SK-N-SH treated with all-trans-retinoic acid at 6 μM for 48 hours (cell line): ENCODE measurements around the gene IQCK.

Experiments used
- ARNTL ChIP-seq: fragments of 450-650 bp; formaldehyde crosslinking; IDR thresholded peaks from 2 replicates; pipeline ENCODE4 v1.5.0; 2020; ENCODE audit warnings: low read depth, mild to moderate bottlenecking, moderate library complexity, borderline replicate concordance
- CREB5 ChIP-seq: fragments of 250-450 bp; sonication (Bioruptor Pico); IDR thresholded peaks from 2 replicates; pipeline ENCODE4 v1.5.1; 2020; ENCODE audit warnings: low read depth, mild to moderate bottlenecking, moderate library complexity
- OSR1 ChIP-seq: fragments of 250-450 bp; sonication (Bioruptor Pico); IDR thresholded peaks from 2 replicates; pipeline ENCODE4 v1.8.0; 2022; ENCODE audit warnings: moderate library complexity, mild to moderate bottlenecking, inconsistent platforms
- POU6F1 ChIP-seq: fragments of 250-450 bp; sonication (Bioruptor Pico); IDR thresholded peaks from 2 replicates; pipeline ENCODE4 v1.8.0; 2021; ENCODE audit warnings: low read depth, mild to moderate bottlenecking, moderate library complexity, borderline replicate concordance
- PPARA ChIP-seq: fragments of 250-450 bp; sonication (Bioruptor Pico); IDR thresholded peaks from 2 replicates; pipeline ENCODE4 v1.5.0; 2020; ENCODE audit warnings: mild to moderate bottlenecking, borderline replicate concordance
- ZFP30 ChIP-seq: fragments of 450-650 bp; formaldehyde crosslinking; IDR thresholded peaks from 2 replicates; pipeline ENCODE4 v1.5.0; 2022; ENCODE audit warnings: mild to moderate bottlenecking, moderate library complexity
- TF ChIP-seq, protein P1 (sequence below): fragments of 250-450 bp; sonication (Bioruptor Pico); IDR thresholded peaks from 2 replicates; pipeline ENCODE4 v1.8.0; 2020; ENCODE audit warnings: mild to moderate bottlenecking, moderate library complexity, borderline replicate concordance

DNA sequence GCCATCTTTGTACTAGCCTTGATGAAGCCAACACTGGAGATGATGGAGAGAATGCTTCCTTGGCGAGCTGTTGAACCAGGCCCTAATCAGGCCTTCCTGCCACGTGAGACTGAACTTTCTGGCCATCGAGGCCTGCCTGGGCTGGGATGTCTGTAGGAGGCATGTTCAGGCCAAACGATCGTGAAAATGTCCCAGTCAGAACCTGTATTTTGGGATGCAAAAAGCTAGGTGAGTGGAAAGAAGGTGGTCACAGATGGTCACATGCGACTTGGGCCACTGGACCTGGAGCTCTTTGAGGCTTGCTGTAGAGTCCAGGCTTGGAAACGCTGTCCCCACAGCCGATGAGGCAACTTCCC is 12.9 kb upstream of the IQCK start:
- TF ChIP-seq OSR1 (CRISPR knock-in tag) (no peak), CREB5 (CRISPR knock-in tag) (no peak), ARNTL (no peak), POU6F1 (CRISPR knock-in tag) (no peak), PPARA (CRISPR knock-in tag) (no peak), ZFP30 (no peak)
- TF ChIP-seq, protein P1, sequence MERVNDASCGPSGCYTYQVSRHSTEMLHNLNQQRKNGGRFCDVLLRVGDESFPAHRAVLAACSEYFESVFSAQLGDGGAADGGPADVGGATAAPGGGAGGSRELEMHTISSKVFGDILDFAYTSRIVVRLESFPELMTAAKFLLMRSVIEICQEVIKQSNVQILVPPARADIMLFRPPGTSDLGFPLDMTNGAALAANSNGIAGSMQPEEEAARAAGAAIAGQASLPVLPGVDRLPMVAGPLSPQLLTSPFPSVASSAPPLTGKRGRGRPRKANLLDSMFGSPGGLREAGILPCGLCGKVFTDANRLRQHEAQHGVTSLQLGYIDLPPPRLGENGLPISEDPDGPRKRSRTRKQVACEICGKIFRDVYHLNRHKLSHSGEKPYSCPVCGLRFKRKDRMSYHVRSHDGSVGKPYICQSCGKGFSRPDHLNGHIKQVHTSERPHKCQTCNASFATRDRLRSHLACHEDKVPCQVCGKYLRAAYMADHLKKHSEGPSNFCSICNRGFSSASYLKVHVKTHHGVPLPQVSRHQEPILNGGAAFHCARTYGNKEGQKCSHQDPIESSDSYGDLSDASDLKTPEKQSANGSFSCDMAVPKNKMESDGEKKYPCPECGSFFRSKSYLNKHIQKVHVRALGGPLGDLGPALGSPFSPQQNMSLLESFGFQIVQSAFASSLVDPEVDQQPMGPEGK (CRISPR knock-in tag), result no peak
